ENCODE measurements around the gene ST13.

- no peak for TF ChIP-seq POLR2A (IDR thresholded peaks at IDR 0.05; ENCODE audit: low read length)
- TF ChIP-seq GATA1 (IDR thresholded peaks at IDR 0.05; ENCODE audit: low read depth, low read length) = no peak
Measured at GRCh38 chr22:40818192-40818746, 38.2 kb downstream of the ST13 start.
